ENCODE results near the gene SORCS2. TPM values are rescaled to one million over a fixed set of nuclear protein-coding genes. Genes with fewer than 3 reads are reported as not detected.

The SORCS2 gene
- total RNA-seq, 4 donors from 2014 or later: 0.48 to 1.8 (median 0.68) TPM; not detected in 1

- DNase-seq: no peak
- in situ Hi-C loops (cut with MboI; ENCODE audit: low pct_ligation_motif_present in 1 of 4, low pct_unique_long_range_greater_than_20kb in 1 of 4, low sequenced_read_pairs in 3 of 4): loop anchor here in 2 of 4 donors (25.0 kb wide), 1 partner anchor 524 kb away; the partner anchor contains the start of gene SORCS2 (in 2 of the 2)
- no peak overlapping the region for H3K27ac ChIP-seq
- TF ChIP-seq POLR2A (IDR thresholded peaks at IDR 0.05): no peak
- no peak for TF ChIP-seq EP300 (IDR thresholded peaks at IDR 0.05; ENCODE audit: low read depth)
- no peak for TF ChIP-seq CTCF (IDR thresholded peaks at IDR 0.05)
- TF ChIP-seq POLR2AphosphoS5 (IDR thresholded peaks at IDR 0.05): no peak
- no peaks in the 10 kb centered on the region for H3K4me1 ChIP-seq
- H3K36me3 ChIP-seq: no peaks in the 10 kb centered on the region
- intact Hi-C loops (cut with DNase I; ENCODE audit: low total_unique reads): loop anchor here (5.0 kb wide), 1 partner anchor 579 kb away; no protein-coding TSS in a partner anchor
- no peaks in the 10 kb centered on the region for H3K27me3 ChIP-seq
- no peak overlapping the region for H3K4me3 ChIP-seq
- 88% methylated on average over 10 of the region's 10 CpGs; no CpG with 5 or more reads in 1 of the 2 donors for WGBS, 2 donors (ENCODE audit: low coverage in 1 of 2)
- H3K9me3 ChIP-seq: no peaks in the 10 kb centered on the region
Measured at GRCh38 chr4:7711307-7711963, 519.1 kb downstream of the SORCS2 start.

GRCh38 chr4:7712021-7712671 lies 519.8 kb downstream of the SORCS2 start:
- Histone ChIP-seq H3K4me1 (no peaks in the 10 kb centered on the region), H3K36me3 (no peaks in the 10 kb centered on the region), H3K27ac (no peak overlapping the region), H3K4me3 (no peak overlapping the region), H3K27me3 (no peaks in the 10 kb centered on the region), H3K9me3 (no peaks in the 10 kb centered on the region)
- no peak for DNase-seq
- no peak for TF ChIP-seq CTCF (IDR thresholded peaks at IDR 0.05)
- no peak for TF ChIP-seq POLR2A (IDR thresholded peaks at IDR 0.05)
- TF ChIP-seq POLR2AphosphoS5 (IDR thresholded peaks at IDR 0.05): no peak
- no peak for TF ChIP-seq EP300 (IDR thresholded peaks at IDR 0.05; ENCODE audit: low read depth)
- intact Hi-C loops (cut with DNase I; ENCODE audit: low total_unique reads) (loop anchor here (5.0 kb wide), 1 partner anchor 580 kb away; no protein-coding TSS in a partner anchor), in situ Hi-C loops (cut with MboI; ENCODE audit: low pct_ligation_motif_present in 1 of 4, low pct_unique_long_range_greater_than_20kb in 1 of 4, low sequenced_read_pairs in 3 of 4) (loop anchor here in 2 of 4 donors (25.0 kb wide), 1 partner anchor 525 kb away; the partner anchor contains the start of gene SORCS2 (in 2 of the 2))
- 60 to 89% methylated on average over 1 to 19 of the region's 19 CpGs for WGBS, 2 donors (ENCODE audit: low coverage in 1 of 2)

GRCh38 chr4:7713757-7714156 lies 521.4 kb downstream of the SORCS2 start:
- no peak overlapping the region for H3K27ac ChIP-seq
- 83% methylated on average over 7 of the region's 7 CpGs; no CpG with 5 or more reads in 1 of the 2 donors for WGBS, 2 donors (ENCODE audit: low coverage in 1 of 2)
- H3K4me3 ChIP-seq: no peak overlapping the region
- in situ Hi-C loops (cut with MboI; ENCODE audit: low pct_ligation_motif_present in 1 of 4, low pct_unique_long_range_greater_than_20kb in 1 of 4, low sequenced_read_pairs in 3 of 4): loop anchor here in 2 of 4 donors (25.0 kb wide), 1 partner anchor 526 kb away; the partner anchor contains the start of gene SORCS2 (in 2 of the 2)
- intact Hi-C loops (cut with DNase I; ENCODE audit: low total_unique reads): loop anchor here (5.0 kb wide), 1 partner anchor 581 kb away; no protein-coding TSS in a partner anchor
- H3K27me3 ChIP-seq: peaks cover under 1% of the 10 kb centered on the region
- DNase-seq: no peak
- no peaks in the 10 kb centered on the region for H3K36me3 ChIP-seq
- TF ChIP-seq POLR2A (IDR thresholded peaks at IDR 0.05) (no peak), EP300 (IDR thresholded peaks at IDR 0.05; ENCODE audit: low read depth) (no peak), CTCF (IDR thresholded peaks at IDR 0.05) (no peak), POLR2AphosphoS5 (IDR thresholded peaks at IDR 0.05) (no peak)
- no peaks in the 10 kb centered on the region for H3K9me3 ChIP-seq
- no peaks in the 10 kb centered on the region for H3K4me1 ChIP-seq

GRCh38 chr4:7714176-7714575 lies 521.8 kb downstream of the SORCS2 start:
- Histone ChIP-seq H3K4me3 (no peak overlapping the region), H3K27me3 (peaks cover 5% of the 10 kb centered on the region), H3K27ac (no peak overlapping the region), H3K9me3 (no peaks in the 10 kb centered on the region), H3K4me1 (no peaks in the 10 kb centered on the region), H3K36me3 (no peaks in the 10 kb centered on the region)
- 97% methylated on average over 20 of the region's 20 CpGs; no CpG with 5 or more reads in 1 of the 2 donors for WGBS, 2 donors (ENCODE audit: low coverage in 1 of 2)
- in situ Hi-C loops (cut with MboI; ENCODE audit: low pct_ligation_motif_present in 1 of 4, low pct_unique_long_range_greater_than_20kb in 1 of 4, low sequenced_read_pairs in 3 of 4): loop anchor here in 2 of 4 donors (25.0 kb wide), 1 partner anchor 527 kb away; the partner anchor contains the start of gene SORCS2 (in 2 of the 2)
- no peak for TF ChIP-seq CTCF (IDR thresholded peaks at IDR 0.05)
- TF ChIP-seq EP300 (IDR thresholded peaks at IDR 0.05; ENCODE audit: low read depth): no peak
- no peak for TF ChIP-seq POLR2A (IDR thresholded peaks at IDR 0.05)
- TF ChIP-seq POLR2AphosphoS5 (IDR thresholded peaks at IDR 0.05): no peak
- intact Hi-C loops (cut with DNase I; ENCODE audit: low total_unique reads): loop anchor here (5.0 kb wide), 1 partner anchor 582 kb away; no protein-coding TSS in a partner anchor
- no peak for DNase-seq
